ENCODE data around the gene DTX2.
"Not testable (repeated sequence)": the region's sequence is repeated elsewhere in the genome, so short reads cannot be mapped to it uniquely, and the experiment has no call there.

- TF ChIP-seq, protein P1, sequence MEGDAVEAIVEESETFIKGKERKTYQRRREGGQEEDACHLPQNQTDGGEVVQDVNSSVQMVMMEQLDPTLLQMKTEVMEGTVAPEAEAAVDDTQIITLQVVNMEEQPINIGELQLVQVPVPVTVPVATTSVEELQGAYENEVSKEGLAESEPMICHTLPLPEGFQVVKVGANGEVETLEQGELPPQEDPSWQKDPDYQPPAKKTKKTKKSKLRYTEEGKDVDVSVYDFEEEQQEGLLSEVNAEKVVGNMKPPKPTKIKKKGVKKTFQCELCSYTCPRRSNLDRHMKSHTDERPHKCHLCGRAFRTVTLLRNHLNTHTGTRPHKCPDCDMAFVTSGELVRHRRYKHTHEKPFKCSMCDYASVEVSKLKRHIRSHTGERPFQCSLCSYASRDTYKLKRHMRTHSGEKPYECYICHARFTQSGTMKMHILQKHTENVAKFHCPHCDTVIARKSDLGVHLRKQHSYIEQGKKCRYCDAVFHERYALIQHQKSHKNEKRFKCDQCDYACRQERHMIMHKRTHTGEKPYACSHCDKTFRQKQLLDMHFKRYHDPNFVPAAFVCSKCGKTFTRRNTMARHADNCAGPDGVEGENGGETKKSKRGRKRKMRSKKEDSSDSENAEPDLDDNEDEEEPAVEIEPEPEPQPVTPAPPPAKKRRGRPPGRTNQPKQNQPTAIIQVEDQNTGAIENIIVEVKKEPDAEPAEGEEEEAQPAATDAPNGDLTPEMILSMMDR (IDR thresholded peaks at IDR 0.05) = peak in 1 of 4 experiments; percentile 9
- TF ChIP-seq POLR2A, EP300 (IDR thresholded peaks at IDR 0.05): not testable (repeated sequence)
Observed at GRCh38 chr7:76461464-76462101, at the start of gene DTX2.

Data from sigmoid colon (tissue), 4 donors.